ENCODE data around the gene ATP6AP1.
A peak's percentile ranks its signal among the peaks of the same experiment; 100 is the strongest.

ATP6AP1 gene

DNA sequence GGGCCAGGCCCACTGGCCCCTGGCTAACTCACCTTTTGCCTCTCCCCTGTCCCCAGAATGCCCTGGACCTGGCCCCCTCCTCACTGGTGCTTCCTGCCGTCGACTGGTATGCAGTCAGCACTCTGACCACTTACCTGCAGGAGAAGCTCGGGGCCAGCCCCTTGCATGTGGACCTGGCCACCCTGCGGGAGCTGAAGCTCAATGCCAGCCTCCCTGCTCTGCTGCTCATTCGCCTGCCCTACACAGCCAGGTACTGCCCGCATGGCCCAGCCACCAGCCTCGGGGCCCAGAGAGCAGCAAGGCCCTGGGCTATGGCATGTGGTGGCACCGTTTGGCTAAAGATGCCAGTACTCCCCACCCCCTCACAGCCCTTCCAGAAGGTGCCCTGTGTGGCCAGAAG, 3.7 kb downstream of the ATP6AP1 start:
- no peak for TF ChIP-seq ZNF274 (IDR thresholded peaks at IDR 0.05; ENCODE audit: low read depth, low read length)
- H3K4me3 ChIP-seq (ENCODE audit: low read length): no peak overlapping the region

DNA sequence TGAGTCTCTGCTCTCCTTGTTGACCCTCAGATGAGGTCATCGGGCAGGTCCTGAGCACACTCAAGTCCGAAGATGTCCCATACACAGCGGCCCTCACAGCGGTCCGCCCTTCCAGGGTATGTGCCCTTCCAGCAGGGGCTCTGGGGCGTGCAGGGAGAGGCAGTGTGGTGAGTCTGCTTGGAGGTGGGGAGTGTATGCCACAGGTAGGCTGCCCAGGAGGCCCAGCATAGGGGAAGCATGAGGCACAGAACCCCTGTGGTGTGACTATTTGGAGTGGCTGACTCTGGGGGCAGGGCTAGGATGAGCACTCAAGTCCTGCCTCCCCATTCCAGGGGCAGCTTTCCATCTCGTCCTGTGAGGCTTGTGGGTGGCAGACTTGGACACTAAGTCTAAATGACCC, 5.1 kb downstream of the ATP6AP1 start:
- no peak overlapping the region for H3K4me3 ChIP-seq (ENCODE audit: low read length)
- TF ChIP-seq ZNF274 (IDR thresholded peaks at IDR 0.05; ENCODE audit: low read depth, low read length): no peak

DNA sequence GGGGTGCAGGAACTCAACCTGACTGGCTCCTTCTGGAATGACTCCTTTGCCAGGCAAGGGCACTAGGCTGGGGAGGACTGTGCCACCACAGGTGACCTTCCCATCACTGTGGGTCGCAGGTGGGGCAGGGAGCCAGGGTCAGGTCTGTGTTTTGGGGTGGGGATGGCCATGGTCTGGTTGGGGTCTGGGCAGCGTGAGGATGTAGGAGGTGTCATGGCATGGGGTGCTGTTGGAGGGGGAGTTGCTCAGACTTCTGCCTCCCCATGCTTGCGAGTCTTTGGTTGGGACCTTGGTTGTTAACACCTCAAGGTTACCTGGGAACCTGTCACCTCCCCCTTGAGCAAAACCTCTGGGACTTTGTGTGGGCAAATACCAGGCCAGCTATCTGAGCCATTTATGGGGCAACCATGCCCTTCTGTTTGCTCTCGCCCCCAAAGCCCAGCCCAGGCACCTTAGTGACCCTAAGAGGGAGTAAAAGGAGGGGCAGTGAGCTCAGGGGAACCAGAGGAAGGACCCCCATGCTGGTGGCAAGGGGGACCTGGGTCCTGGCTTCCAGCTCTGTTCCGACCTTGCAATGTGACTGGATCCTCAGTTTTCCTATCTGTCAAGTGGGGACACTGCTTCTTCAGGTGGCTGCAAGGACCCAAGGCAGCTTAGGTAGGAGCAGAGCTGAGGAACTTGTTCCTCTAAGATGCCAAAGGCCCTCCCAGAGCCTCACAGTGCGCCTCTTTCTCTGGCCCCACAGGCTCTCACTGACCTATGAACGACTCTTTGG, 6.1 kb downstream of the ATP6AP1 start:
- no peak for TF ChIP-seq ZNF274 (IDR thresholded peaks at IDR 0.05; ENCODE audit: low read depth, low read length)

DNA sequence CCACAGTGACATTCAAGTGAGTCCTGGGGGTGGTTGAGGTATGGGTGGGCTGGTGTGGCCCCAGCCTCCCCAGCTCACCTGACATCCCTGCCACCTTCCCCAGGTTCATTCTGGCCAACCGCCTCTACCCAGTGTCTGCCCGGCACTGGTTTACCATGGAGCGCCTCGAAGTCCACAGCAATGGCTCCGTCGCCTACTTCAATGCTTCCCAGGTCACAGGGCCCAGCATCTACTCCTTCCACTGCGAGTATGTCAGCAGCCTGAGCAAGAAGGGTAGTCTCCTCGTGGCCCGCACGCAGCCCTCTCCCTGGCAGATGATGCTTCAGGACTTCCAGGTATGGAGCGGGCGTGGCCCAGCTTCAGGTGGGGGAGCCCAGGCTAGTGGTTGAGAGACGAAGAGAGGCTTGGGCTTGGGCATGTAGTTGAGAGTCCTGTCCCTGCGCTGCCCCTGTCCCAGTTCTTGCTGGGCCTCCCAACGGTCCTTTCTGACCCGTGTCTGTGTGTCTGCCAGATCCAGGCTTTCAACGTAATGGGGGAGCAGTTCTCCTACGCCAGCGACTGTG, 6.8 kb downstream of the ATP6AP1 start:
- H3K4me3 ChIP-seq (ENCODE audit: low read length): no peak overlapping the region
- TF ChIP-seq ZNF274 (IDR thresholded peaks at IDR 0.05; ENCODE audit: low read depth, low read length): no peak

More for the DNA sequence above, 6.1 kb downstream of the ATP6AP1 start:
- no peak overlapping the region for H3K4me3 ChIP-seq (ENCODE audit: low read length)

DNA sequence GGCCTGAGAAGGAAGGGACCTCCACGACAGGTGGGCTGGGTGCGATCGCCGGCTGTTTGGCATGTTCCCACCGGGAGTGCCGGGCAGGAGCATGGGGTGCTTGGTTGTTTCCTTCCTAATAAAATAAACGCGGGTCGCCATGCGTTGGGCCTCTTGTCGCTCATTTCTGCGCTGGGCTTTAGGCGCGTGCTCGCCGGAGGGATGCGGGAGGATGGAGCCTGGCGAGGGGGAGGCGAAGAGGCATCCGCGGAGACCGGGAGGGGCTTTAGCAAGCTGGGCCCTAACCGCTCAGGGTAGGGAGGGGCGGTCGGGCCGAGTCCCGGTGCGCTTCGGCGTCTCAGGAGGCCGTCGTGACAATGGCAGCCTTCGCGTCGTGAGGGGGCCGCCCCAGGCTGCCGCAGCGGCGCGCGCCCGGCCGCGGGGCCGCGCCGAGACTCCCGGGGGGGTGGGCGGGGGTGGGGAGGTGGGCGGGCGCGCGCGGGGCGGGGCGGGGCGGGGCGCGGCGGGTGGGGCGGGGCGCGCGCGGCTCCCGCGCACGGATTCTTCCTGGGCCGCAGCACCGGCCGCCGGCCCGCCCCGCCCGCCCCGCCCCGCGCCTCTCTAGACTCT, 8.0 kb downstream of the ATP6AP1 start:
- TF ChIP-seq ZNF274 (IDR thresholded peaks at IDR 0.05; ENCODE audit: low read depth, low read length): no peak
- H3K4me3 ChIP-seq (ENCODE audit: low read length): peak overlapping the region; percentile 79; the same call in 1 of the 2 replicates

DNA sequence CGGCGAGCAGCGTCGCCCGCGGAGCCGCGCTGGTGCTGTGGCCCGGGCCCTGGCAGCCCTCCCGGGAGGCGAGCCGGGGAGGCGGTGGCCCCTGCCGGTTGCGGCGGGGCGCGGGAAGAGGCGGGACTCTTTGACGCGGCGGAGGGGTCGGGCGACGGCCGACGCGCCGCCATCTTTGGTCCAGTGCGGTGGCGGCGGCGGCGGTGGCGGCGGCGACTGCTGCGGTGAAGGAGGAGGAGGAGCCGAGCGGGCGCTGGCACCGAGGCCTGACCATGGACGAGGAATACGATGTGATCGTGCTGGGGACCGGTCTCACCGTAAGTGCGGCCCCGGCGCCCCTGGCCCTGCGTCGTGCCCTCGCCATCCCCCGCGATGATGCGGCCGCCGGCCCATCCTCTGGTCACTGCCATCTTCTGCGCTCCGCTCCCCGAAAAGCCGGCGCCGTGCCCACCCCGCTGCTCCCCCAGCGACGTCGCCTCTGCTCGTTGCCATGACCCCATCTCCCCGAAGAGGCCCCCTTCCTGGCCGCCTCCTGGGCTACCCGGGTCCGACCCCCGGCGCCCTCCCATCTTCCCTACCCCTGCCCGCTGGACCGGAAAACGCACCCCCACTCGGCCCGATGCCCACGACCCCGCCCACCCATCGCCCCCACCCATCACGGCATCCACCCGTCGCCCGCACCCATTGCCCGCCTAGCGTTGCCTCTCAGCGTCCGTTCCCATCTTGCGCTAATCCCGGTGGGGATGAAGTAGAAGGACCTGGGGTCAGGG, 8.7 kb downstream of the ATP6AP1 start, which contains the start of gene GDI1:
Gene GDI1, plus strand, starts transcription at position 172 of the 770 bp plus-strand sequence. Its CDS starts 101 bp downstream, at position 273.
- H3K4me3 ChIP-seq (ENCODE audit: low read length): peak within 1 kb of the TSS; percentile 79
- TF ChIP-seq ZNF274 (IDR thresholded peaks at IDR 0.05; ENCODE audit: low read depth, low read length): no peak

DNA sequence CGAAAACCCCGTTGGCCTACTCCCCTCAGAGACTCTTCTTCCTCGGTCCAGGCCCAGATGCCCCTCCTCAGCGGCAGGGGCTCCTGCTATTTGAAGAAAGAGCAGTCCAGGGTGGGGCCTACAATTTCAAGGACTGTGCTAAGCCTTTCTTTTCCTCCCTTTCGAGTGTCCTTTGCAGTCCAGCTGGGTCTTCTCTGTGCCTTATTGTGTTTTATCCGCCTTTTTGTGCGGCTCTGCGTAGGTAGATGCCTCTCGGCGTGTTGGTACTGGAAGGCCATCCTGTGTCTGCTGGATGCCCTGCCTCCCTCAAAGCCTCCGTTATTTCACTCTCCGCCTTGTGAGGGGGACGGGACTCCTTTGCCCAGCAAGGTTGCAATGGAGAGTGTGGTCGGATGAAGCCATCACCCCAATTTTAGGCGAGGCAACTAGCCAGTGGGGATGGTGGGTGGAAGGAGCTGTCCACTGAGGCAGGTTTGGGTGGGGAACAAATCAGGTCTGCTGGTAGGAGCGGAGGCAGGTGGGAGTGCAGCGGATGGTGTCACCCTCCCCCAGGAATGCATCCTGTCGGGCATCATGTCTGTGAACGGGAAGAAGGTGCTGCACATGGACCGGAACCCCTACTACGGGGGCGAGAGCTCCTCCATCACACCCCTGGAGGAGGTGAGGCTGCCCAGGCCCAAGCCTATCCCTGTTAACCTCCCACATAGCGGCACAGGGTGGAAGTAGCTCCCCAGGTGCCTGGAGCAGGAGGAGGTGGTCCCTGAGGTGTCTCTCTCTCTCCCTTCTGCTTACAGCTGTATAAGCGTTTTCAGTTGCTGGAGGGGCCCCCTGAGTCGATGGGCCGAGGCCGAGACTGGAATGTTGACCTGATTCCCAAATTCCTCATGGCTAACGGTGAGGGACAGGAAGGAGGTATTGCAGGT, 9.8 kb downstream of the ATP6AP1 start:
- TF ChIP-seq ZNF274 (IDR thresholded peaks at IDR 0.05; ENCODE audit: low read depth, low read length): no peak

DNA sequence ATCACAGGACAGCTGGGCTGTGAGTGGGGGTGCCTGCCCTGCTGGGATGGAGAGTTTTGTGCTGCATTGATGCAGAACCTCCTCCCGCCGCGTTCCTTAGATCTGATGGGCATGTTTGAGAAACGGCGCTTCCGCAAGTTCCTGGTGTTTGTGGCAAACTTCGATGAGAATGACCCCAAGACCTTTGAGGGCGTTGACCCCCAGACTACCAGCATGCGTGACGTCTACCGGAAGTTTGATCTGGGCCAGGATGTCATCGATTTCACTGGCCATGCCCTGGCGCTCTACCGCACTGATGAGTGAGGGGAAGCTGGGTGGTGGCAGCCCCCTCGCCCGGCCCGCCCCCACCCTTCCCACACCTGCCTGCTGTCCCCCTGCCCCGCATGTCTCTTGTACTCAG, 11.4 kb downstream of the ATP6AP1 start:
- H3K4me3 ChIP-seq (ENCODE audit: low read length): no peak overlapping the region
- TF ChIP-seq ZNF274 (IDR thresholded peaks at IDR 0.05; ENCODE audit: low read depth, low read length): no peak

More for the DNA sequence above, 9.8 kb downstream of the ATP6AP1 start:
- peak overlapping the region; percentile 79 for H3K4me3 ChIP-seq (ENCODE audit: low read length)

DNA sequence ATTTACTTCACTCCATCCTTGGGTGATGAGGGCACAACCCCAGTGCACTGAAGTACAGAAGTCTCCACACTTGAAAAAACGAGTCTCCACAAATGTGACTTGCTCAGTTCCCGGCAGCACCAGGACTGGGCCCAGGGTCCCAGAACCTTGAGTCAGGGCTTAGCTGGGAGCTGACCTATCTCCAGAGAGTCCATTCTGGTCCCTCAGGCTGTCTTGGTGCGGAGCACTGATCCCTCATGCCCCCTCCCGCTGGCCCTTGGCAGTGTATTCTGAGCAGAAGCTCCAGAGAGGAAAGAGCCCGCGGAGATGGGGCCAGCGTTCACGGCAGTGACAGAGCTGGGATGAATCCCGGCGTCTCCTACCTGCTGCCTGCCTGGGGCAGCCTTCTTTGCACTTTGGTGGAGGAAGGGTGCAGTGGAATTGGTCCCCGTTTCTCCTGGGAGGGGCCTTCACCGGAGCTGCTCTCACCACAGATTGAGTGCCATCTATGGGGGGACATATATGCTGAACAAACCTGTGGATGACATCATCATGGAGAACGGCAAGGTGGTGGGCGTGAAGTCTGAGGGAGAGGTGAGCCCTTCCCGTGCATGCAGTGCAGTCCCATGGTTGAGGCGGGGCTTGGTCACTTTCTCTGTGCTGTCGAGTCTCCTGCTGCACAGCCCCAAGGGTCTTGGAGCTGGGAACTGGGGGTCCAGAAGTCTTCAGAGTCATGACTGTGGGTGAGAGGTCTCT, 12.3 kb downstream of the ATP6AP1 start:
- no peak for TF ChIP-seq ZNF274 (IDR thresholded peaks at IDR 0.05; ENCODE audit: low read depth, low read length)
- no peak overlapping the region for H3K4me3 ChIP-seq (ENCODE audit: low read length)

DNA sequence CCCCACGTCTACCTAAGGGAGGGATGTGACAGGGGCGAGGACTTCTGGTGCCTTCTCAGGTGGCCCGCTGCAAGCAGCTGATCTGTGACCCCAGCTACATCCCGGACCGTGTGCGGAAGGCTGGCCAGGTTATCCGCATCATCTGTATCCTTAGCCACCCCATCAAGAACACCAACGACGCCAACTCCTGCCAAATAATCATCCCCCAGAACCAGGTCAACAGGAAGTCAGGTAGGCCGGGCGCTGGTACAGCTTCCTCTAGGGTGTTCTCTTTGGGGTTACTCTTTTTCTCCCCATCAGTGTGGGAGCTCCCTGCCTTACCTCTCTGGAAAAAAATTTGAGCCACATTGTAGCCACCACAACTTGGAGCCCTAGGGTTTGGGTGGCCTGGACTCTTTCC, 13.1 kb downstream of the ATP6AP1 start:
- no peak for TF ChIP-seq ZNF274 (IDR thresholded peaks at IDR 0.05; ENCODE audit: low read depth, low read length)

DNA sequence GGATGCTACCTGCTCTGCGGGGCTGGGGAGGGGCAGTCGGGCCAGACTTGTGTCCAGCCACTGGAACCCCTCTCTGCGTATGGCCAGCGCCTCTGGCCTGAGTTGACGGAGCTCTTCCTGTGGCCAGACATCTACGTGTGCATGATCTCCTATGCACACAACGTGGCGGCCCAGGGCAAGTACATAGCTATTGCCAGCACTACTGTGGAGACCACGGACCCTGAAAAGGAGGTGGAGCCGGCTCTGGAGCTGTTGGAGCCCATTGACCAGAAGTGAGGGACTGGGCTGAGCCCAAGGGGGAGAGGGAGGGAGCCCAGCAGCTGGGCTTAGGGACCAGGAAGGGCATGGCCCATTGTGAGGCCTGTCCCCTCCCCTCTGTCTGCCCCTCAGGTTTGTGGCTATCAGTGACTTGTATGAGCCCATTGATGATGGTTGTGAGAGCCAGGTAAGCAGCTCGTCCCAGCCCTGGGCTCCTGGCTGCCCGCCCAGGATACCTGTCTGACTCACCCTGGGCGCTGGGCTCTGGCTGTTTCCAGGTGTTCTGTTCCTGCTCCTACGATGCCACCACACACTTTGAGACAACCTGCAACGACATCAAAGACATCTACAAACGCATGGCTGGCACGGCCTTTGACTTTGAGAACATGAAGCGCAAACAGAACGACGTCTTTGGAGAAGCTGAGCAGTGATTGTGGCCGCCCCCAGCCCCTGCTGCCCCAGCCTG, 13.7 kb downstream of the ATP6AP1 start:
- H3K4me3 ChIP-seq (ENCODE audit: low read length): no peak overlapping the region
- no peak for TF ChIP-seq ZNF274 (IDR thresholded peaks at IDR 0.05; ENCODE audit: low read depth, low read length)

More for the DNA sequence above, 13.1 kb downstream of the ATP6AP1 start:
- no peak overlapping the region for H3K4me3 ChIP-seq (ENCODE audit: low read length)

DNA sequence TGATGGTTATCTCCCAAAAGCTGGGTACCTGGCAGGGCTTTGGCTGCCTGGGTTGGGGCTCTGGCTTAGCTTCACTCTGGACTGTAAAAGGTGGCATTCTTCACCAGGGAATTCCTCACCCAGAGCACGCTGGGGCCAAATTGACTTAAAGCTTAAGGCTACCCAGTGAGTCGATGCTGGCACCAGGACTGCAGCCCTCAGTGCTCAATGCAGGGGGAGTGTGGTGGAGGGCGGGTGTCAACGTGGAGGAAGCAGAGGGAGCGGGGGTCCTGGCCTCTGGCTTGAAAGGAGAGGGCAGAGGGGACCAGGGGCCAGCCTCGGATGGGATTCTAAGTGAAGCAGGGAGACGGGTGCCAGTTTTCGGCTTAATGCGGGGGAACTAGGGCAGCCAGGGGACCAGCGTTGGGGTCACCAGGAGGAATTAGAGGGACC, 15.0 kb downstream of the ATP6AP1 start:
- no peak for TF ChIP-seq ZNF274 (IDR thresholded peaks at IDR 0.05; ENCODE audit: low read depth, low read length)
- H3K4me3 ChIP-seq (ENCODE audit: low read length): peak overlapping the region; percentile 22; the same call in 1 of the 2 replicates
